WTC11 (cell line): ENCODE measurements around the gene SOX18.

Experiments used
- CBFB ChIP-seq: sonication (generic); formaldehyde crosslinking; IDR thresholded peaks from 2 replicates; pipeline ENCODE4 v1.8.1; 2022; ENCODE audit warnings: mild to moderate bottlenecking, low read depth, missing genetic modification reagents
- FOXK1 ChIP-seq: sonication (generic); formaldehyde crosslinking; IDR thresholded peaks from 2 replicates; pipeline ENCODE4 v1.8.0; 2022; ENCODE audit warnings: mild to moderate bottlenecking, moderate library complexity, missing genetic modification reagents
- SP1 ChIP-seq: sonication (generic); formaldehyde crosslinking; conservative IDR thresholded peaks from 2 replicates; pipeline ENCODE4 v1.8.1; 2022; ENCODE audit warnings: missing genetic modification reagents
- ZNF671 ChIP-seq: fragments of 250-450 bp; sonication (Bioruptor Pico); IDR thresholded peaks from 2 replicates; pipeline ENCODE4 v1.8.0; 2021; ENCODE audit warnings: mild to moderate bottlenecking
- TF ChIP-seq, protein P1 (sequence below): fragments of 200-600 bp; IDR thresholded peaks from 2 replicates; pipeline ENCODE4 v1.8.0; 2022; ENCODE audit warnings: antibody characterized with exemption
- TF ChIP-seq, protein P2 (sequence below): sonication (generic); formaldehyde crosslinking; IDR thresholded peaks from 2 replicates; pipeline ENCODE4 v1.8.0; 2023; ENCODE audit warnings: missing genetic modification reagents

DNA sequence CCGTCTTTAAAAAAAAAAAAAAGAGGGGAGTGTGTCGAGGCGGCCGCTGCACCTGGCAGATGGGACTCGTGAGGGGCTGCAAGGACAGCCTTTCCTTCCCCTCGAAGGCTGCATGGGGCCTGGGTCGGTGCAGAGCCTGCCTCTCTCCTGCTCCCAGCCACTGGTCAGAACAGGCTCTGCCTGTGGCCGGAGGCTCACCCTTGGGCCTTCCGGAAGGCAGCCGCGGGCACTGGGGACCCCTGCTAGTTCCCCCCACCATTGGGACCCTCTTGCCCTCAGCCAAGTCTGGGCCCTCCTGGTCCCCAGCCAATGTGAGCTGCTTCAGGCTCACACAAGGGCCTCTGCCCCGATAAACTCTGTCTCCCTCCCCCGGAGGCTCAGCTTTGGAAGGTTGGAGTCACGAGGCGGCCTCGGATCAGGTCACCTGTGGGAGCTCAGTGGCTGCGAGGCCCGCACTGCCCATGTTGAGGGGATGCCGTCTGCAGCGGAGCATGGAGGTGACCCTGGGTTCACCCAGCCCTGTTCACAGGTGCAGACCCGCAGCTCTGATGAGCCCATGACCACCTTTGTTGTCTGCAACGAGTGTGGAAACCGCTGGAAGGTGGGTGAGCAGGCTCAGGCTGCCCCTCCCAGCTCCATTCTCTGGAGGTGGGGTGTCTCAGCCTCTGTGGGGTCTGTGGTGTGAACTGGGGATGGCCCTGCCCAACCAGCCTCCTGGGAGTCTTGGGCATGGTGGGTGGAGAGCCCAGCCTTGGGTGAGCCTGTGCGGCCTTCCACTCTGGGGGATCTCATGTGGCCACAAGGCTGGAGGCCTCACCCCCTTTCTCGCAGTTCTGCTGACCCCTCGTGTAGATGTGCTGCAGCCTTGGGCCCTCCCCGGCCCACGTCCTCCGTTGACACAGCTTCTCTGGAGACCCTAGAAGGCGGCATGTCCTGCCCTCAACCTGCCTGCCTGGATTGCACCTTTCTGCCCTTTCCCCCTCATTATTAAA lies 22.2 kb upstream of the SOX18 start:
- TF ChIP-seq, protein P1, sequence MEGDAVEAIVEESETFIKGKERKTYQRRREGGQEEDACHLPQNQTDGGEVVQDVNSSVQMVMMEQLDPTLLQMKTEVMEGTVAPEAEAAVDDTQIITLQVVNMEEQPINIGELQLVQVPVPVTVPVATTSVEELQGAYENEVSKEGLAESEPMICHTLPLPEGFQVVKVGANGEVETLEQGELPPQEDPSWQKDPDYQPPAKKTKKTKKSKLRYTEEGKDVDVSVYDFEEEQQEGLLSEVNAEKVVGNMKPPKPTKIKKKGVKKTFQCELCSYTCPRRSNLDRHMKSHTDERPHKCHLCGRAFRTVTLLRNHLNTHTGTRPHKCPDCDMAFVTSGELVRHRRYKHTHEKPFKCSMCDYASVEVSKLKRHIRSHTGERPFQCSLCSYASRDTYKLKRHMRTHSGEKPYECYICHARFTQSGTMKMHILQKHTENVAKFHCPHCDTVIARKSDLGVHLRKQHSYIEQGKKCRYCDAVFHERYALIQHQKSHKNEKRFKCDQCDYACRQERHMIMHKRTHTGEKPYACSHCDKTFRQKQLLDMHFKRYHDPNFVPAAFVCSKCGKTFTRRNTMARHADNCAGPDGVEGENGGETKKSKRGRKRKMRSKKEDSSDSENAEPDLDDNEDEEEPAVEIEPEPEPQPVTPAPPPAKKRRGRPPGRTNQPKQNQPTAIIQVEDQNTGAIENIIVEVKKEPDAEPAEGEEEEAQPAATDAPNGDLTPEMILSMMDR: no peak
- TF ChIP-seq FOXK1 (CRISPR knock-in tag): no peak
- TF ChIP-seq SP1 (CRISPR knock-in tag): no peak
- TF ChIP-seq, protein P2, sequence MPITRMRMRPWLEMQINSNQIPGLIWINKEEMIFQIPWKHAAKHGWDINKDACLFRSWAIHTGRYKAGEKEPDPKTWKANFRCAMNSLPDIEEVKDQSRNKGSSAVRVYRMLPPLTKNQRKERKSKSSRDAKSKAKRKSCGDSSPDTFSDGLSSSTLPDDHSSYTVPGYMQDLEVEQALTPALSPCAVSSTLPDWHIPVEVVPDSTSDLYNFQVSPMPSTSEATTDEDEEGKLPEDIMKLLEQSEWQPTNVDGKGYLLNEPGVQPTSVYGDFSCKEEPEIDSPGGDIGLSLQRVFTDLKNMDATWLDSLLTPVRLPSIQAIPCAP (CRISPR knock-in tag): no peak
- no peak for TF ChIP-seq ZNF671
- TF ChIP-seq CBFB: no peak
